Left cardiac atrium (tissue), 4 donors: Measurements from ENCODE around the gene C19orf25. TPM values are rescaled to one million over a fixed set of nuclear protein-coding genes. Genes with fewer than 3 reads are reported as not detected.

Experiments
- ATAC-seq, 2 donors: fragments of 200-7000 bp; cut with Tn5 transposase; one replicate each; pipeline ENCODE4 v1.9.1; 2020; ENCODE audit warnings: mild to moderate bottlenecking in 2 of 2, moderate library complexity in 2 of 2
- DNase-seq: peaks from one replicate; pipeline ENCODE4 v3.0.0-alpha.2; 2020
- intact Hi-C, 2 donors: fragments of 100-400 bp; cut with DNase I; formaldehyde crosslinking; loops; one replicate each; pipeline versions ENCODE4 v1.14.1 to v1.15.1; 2022 to 2023
- total RNA-seq, 2 donors: library from RNA; stranded (reverse); fragmentation: NEBNext Ultra II Directional; extraction: Animal tissue kit (Norgen Biotek cat#: 25700); gene quantifications; one replicate each; pipeline ENCODE4 v1.2.1, GENCODE V29; 2021
- donor health status: DM: no; HTN: yes; CAD: no.
- donor health status: DM: no; HTN: yes; CAD: no; lungs with severe emphysema.
- donor health status: DM: yes; HTN: yes; CAD: no.
- donor health status: Dilated cardiomyopathy.

C19orf25 gene
- total RNA-seq, 2 donors from 2014 or later = 16.1 to 18.9 TPM

DNA sequence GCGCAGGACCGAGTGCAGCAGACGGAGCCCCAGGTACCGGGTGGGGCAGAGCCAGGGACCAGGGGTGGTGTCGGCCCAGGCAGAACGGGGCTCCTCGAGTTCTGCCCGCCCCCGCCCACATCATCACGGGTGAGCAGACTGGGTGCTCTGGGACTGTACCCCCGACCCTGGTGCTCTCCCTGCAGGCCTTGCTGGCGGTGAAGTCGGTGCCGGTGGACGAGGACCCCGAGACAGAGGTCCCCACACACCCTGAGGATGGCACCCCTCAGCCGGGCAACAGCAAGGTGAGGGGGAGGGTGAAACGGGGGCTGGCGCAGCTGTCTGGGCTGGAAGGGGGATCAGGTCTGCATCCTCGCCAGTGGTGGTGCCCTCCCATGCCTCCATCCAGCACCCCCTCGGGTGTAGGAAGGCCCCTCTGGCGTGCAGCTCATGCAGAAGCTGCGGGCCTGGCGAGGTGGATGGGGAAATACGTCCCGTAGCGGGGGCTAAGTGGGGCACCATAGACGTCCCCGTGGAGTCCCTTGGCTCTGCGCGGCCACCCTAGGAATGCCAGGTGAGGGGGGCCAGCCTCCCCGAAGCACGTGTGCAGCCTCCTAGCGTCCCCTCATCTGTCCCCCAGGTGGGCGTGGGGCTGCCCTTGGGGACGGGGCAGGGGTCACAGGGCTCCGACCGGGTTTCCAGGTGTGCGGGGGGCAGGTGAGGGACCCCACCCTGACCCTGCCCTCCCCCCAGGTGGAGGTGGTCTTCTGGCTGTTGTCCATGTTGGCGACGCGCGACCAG, 22.7 kb downstream of the C19orf25 start:
- ATAC-seq = no peak
- DNase-seq = no peak
- intact Hi-C loops = loop anchor here in 1 of 2 donors (10.0 kb wide), 1 partner anchor 172 kb away; the partner anchor contains the start of gene EFNA2

DNA sequence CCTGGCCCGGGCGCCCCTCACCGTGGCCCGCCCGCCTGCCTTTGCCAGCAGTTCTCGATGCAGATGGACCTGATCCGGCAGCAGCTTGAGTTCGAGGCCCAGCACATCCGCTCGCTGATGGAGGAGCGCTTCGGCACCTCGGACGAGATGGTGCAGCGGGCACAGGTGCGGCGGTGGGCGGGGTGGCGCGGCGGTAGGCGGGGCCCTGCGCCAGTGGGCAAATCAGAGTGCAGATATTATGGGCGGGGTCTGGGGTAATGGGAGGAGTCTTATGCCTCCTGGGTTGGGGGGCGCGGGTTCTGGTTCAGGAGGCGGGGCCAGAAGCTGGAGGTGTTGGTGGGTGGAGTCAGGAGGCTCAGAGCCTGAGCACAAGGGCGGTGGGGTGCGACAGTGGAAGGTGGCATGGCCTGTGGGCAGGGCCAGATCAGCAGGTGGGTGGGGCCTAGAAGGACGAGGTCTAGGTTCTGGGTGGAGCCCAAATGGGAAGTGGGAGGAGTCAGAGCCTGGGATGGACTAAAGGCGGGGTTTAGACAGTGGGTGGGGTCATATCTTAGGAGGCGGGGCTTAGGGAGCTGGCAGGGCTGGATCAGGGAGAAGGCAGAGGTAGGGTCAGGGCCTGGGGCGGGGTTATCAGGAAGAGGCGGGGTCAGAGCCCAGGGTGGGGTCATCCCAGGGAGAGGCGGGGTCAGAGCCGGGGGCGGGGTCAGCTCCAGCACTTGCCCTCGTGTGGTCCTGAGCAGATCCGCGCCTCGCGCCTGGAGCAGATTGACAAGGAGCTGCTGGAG, 23.5 kb downstream of the C19orf25 start:
- intact Hi-C loops = loop anchor here in 1 of 2 donors (10.0 kb wide), 1 partner anchor 171 kb away; the partner anchor contains the start of gene EFNA2
- DNase-seq (peak; percentile 56), ATAC-seq (peak; percentile 12 to 30)

DNA sequence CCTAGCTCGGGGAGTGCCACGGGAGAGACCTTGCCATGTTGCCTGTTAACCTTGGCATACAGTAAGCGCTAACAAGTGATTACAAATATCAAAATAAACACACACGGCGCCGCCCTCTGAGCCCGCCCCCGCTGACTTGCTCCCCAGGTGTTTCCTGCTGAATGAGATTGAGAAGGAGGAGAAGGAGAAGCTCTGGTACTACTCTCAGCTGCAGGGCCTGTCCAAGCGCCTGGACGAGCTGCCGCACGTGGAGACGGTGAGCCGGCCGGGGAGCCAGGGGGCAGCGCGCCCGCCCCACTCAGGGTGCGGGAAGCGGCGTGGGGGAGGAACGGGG, 24.0 kb downstream of the C19orf25 start:
- intact Hi-C loops = loop anchor here in 1 of 2 donors (10.0 kb wide), 1 partner anchor 170 kb away; the partner anchor contains the start of gene EFNA2
- DNase-seq (no peak), ATAC-seq (no peak)

DNA sequence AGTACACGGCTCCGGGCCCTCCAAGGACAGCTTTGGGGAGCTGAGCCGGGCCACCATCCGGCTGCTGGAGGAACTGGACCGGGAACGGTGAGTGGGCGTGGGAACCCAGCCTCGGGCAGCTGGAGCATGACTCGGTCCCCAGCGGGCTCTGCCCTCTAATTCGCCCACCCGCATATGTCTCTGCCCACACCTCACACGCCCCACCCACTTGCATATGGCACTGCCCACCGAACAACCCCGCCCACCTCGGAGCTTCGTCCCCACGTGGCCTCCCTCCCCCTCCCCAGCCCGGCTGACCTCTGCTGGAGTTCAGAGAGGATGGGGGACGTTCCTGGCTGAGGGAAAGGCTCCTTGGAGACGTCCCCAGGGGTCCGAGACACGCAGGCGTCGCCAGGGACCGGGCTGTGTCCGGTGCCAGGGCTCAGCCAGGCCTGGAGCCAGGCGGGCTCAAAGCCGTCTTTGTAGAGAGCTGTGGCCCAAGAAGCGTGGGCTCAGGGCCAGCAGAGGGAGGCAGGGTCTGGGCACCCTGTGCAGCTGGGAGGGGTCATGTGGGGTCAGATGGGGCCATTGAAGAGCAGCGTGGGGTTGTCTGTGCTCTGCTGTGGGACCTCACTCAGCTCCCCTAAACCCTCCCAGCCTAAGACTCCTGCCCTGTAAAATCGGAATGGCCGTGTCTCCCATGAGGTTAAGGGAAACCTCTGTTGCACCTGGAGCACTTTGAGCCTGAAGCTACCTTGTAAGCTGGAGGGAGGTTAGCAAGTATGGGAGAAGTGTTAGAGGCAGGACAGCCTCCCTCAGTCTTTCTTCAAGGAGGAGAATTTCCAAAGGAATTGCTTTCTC, 25.3 kb downstream of the C19orf25 start:
- DNase-seq = peak; percentile 57
- intact Hi-C loops = loop anchor here in 1 of 2 donors (10.0 kb wide), 1 partner anchor 169 kb away; the partner anchor contains the start of gene EFNA2
- peak; percentile 27 to 80 for ATAC-seq

DNA sequence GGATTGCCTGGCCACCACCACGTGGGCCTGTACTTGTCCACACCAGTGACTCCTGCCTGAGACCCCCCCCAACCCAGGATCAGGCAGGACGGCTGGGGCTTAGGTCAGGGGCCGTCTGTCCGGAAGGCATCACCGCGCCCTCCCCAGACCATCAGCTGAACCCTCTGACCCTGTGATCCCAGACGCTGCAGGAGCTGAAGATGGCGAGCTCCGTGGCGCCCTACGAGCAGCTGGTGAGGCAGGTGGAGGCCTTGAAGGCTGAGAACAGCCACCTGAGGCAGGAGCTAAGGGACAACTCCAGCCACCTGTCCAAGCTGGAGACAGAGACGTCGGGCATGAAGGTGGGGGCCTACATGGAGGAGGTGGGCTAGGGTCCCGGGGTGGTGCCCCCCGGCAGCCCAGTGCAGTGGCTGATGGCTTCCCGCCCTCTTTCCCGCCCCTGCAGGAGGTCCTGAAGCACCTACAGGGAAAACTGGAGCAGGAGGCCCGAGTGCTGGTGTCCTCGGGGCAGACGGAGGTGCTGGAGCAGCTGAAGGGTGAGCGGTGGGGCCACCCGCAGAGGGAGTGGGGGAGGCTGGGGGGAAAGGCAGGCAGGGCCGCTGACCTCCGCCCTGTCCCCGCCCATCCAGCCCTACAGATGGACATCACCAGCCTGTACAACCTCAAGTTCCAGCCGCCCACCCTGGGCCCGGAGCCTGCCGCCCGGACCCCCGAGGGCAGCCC, 26.1 kb downstream of the C19orf25 start:
- ATAC-seq = no peak
- intact Hi-C loops = loop anchor here in 1 of 2 donors (10.0 kb wide), 1 partner anchor 168 kb away; the partner anchor contains the start of gene EFNA2
- no peak for DNase-seq

DNA sequence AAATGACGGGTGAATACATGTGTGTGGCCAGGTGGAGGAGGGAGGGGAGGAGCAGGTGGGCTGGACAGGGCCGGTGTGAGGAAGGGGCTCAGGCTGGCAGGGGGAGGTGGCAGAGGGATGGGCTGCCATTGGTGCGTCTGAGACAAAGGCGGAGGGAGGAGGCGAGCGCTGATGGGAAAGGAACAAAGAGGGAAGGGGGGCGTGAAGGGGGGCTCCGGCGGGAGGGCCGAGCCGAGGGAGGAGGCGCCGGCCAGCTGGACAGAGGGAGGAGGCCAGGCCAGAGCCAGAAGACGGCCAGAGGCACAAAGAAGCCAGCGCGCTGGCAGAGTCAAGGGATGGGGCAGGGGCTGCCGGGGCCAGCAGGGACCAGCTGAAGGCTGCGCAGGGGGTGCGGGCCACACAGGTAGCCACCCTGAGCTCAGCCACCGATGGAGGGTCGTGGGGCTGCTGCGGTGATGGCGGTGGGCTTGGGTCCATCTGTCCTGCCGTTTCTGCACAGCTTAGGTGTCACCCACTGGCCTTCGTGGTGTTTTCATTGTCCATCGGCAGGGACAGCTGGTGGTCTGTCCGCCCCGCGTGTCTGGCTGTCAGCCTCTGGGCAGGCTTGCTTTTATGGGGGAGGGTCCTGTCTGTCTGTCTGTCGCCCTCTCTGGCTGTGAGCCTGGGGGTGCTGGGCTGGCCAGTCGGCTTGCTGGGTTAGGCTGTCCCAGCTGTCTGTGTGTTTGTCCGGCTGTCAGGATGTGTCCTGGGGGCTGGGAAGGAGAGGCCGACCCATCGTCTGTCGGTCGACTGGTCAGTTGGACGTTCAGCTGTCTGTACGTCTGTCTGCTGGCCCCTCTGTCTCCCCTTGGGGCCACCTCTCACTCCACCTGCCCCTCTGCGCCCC, 26.9 kb downstream of the C19orf25 start:
- intact Hi-C loops = loop anchor here in 1 of 2 donors (10.0 kb wide), 1 partner anchor 167 kb away; the partner anchor contains the start of gene EFNA2
- DNase-seq (no peak), ATAC-seq (no peak)

DNA sequence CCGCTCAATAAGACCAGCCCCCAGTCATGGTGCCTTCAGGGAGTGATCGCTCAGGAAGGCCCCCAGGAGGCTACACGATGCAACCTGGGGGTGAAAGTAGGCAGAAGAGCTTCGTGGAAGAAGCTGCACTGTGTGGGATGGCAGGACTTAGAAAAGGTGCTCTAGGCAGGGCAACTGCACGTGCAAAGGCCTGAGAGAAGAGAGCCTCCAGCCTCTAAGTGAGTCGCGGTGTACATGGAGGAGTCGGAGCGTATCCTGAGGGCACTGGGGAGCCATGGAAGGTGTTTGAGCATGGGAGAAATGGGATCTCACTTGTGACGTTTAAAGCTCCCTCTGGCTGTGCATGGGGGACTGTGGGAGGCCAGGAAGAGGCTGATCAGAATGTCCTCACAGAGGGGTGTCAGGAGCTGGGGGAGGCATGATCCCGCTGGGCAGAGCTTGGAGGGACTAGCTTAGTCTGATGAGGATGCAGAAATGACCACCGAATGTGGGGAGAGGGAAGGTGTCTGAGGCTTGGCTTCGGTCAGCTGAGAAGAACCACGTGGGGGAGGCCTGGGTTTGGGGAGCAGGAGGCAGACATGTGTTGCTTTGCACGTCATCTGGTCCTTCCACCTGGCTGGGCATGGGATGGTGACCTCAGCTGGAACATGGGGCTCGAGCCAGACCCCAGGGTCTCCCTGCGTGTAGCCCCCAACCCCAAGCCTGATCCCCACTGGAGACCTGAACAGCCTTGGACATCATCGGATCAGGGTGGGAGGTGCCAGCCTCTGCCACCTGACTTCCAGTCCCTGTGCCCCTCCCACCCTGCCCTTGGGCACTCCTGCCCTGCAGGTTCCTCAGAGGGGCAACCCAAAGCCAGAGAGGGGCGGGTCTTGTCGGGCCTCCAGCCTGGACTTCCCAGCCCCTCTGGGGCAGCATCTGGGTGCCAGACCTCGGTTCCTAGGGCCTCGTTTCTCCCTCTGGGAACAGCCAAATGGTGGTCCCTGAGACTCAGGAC, 28.0 kb downstream of the C19orf25 start:
- no peak for DNase-seq
- no peak for ATAC-seq
- intact Hi-C loops = loop anchor here in 1 of 2 donors (10.0 kb wide), 1 partner anchor 166 kb away; the partner anchor contains the start of gene EFNA2

DNA sequence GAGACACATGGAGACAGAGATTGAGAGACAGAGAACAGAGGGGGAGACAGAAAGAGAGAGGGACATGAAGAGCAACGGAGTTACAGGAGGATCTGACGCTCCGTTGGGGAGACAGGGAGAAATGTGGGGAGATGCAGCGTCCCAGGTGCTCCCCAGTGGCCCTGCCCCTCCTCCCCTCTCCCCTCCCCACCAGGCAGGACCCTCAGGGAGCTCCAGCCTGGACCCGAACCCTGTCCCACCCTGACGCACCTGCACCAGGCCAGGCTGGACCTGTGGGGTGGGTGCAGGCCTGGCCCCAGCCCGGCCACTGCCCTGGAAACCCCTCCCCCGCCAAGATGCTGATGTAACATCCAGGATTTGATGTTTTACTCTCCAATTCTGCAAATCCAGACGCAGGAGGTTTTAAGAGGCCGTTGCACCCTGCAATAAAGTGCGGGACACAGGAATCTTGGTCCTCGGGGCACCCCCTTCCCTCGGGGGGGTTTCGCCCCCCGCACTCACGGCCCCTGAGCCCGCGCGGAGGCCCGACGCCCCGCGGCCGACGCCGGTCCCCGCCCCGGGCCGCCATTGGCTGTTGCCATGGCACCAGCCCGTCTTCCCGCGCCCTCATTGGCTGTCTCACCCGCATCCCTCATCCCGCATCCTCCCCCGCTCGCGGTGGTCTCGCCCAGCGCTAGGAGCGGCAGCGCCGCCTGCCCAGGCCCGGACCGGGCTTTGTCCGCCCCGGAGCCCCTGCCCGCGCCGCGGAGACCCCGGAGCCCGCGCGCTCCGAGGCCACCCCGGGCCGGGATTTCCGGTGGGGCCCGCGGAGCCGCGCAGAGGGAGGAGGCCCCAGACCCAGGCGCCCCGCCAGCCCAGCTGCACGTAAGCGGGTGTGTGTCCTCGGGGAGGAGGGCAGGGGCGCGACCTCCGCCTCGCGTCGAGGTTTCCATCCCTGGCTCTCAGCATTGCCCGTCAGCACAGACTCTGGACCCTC, 29.3 kb downstream of the C19orf25 start, which contains the start of gene APC2:
TSS of gene APC2 (plus strand) at position 655 of the 976 bp plus-strand sequence. CDS start 2,881 bp downstream, outside the sequence.
- no peak for DNase-seq
- no peak for ATAC-seq
- intact Hi-C loops = loop anchor here in 1 of 2 donors (10.0 kb wide), 1 partner anchor 165 kb away; the partner anchor contains the start of gene EFNA2

DNA sequence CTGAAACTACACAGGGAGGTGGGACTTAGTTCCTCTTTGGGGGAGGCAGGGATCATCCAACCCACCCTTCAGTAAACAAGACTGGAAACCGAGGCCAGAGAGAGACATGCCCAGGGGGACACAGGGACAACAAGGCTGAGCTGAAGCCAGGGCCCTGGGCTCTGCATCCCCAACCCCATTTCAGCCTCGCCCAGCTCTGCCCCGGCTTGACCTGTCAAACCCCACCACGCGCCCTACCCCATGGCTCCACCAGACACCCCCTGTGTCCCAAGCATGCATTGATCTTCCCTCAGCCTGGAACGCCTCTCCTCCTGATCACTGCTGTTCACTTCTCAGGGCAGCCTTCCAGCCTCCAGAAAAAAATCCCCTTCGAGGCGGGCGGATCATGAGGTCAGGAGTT, 31.1 kb downstream of the C19orf25 start:
- intact Hi-C loops = no loop called here
- DNase-seq = no peak
- no peak for ATAC-seq

DNA sequence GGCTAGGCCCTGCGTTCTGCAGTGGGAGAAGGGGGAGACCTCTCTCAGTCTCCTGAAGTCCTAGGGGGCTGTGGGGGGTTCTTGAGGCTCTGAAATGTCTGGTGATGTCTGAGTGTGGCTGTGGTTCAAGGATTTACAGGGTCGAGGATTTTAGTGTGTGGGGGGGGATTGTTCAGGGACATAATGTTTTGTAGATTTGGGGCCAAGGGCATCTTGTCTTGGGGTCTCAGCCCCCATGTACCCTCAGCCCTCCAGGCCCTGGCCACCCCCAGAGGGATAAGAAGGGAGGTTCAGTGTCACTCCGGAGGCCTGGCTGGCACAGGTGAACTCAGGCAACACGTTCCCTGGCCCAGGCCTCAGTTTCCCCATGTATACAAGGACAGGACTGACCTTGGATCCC, 31.5 kb downstream of the C19orf25 start:
- intact Hi-C loops = no loop called here
- DNase-seq (no peak), ATAC-seq (no peak)

DNA sequence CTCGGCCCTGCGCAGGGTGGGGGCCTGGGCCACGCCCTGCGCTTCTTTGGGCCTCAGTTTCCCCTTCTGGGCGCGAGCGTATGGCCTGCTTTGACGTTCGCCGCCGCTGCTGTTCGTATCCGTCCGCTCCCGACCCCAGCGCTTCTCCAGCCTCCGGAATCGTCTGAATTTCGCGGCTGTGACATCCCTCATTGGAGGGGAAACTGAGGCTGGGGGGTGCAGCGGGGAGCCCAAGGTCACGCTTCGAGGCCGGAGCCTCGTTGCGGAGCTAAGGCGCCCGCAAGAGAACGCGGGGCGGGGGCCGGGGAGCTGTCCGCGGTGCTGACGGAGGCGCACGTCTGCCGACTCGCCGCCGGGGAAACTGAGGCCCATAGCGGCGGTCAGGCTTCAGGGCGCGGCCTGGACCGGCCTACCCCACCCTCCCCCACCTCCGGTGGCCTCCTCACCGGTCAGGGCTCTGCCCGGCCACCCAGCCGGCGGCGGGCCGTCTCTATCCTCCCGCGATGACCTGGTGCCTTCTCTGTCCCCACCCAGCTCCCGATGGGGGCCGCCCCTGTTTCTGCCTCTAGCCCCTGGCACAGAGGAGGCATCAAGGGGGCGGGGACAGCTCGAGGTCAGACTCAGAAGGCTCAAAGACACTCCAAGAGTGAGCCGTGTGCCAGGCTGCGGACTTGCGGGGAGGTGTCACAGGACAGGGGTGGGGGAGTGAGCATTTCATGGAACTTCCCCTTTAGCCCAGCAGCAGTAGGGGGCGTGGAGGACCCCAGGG, 32.1 kb downstream of the C19orf25 start:
- intact Hi-C loops = no loop called here
- DNase-seq (no peak), ATAC-seq (no peak)

DNA sequence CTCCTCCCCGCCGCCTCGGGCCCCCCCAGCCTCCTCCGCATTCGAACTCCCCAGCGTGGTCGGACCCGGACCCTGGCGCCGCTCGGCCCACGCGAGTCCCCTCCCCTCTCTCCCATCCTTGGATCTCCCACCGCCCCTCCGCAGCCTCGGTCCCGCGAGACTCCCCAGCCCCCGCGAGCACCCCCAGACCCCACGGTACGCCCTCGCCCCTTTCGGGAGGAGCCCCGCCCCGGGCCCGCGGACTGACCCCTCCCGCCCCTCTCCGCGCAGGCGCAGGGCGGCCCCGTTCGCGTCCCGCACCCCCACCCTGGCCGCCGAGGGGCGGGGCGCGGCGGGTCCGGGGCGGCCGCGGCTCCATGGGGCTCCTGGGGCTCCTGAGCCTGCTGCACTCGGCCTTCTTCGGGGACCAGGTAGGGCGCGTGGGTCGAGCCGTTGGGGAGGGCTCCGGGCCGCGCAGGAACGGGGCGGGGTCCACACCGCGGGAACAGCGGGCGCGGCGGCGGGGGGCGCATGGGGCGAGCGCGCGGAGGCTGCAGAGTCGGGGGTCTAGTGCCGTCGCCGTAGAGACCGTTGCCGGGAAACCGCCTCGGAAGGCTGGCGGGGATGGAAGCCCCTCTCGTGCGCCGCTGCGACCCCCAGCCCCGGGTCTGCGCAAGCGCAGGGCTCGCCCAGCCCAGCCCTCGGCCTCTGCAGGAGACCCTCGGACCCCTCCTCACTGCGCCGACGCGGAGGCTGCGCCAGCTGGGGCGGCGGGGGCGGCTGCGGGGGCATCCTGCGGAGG, 32.9 kb downstream of the C19orf25 start:
- ATAC-seq = peak; percentile 38 to 56
- no peak for DNase-seq
- intact Hi-C loops = no loop called here

DNA sequence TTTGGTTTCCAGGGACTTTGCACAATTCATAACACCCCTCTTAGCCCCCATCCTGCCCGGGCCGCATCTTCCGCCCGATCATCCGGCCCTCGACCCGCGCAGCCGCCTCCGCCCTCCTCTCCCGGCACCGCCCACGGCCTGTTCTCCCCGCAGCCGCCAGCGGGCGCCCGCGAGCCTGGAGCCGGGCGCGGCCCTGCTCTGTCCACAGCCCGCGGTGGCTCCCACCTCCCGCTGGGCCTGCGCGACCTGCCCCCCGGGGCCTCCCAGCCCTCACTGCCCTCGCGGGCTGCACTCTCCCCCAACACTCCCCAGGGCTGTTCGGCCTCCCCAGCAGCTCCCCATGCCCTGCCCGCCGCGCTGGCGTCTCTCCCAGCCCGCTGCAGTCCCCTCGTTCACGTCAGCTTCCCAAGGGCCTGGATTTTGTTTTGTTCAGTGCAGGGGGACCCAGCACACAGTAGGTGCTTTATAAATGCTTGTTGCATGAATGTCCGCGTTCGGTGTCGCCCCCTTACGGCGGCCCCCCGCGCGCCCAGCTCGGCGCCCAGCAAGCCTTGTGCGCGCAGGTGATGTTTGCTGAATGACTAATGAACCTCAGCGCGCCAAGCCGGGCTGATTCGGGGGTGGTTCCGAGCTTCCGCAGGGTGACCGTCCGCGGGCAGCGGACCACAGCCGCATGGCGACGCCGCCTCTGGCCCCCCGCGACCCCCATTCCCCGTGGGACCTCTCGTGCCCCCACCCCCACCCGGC, 33.7 kb downstream of the C19orf25 start:
- intact Hi-C loops = no loop called here
- peak; percentile 90 to 92 for ATAC-seq

More for the DNA sequence above, 33.7 kb downstream of the C19orf25 start:
- peak; percentile 76 for DNase-seq
